OCI-LY1 (cell line): ENCODE data around the gene FAM184A.

ENCODE experiments used
- H2AFZ ChIP-seq: fragments of 200-600 bp; sonication (generic), shearing (Covaris generic); 2 replicates; pipeline ENCODE4 v1.6.0; 2014; ENCODE audit warnings: antibody characterized with exemption, mild to moderate bottlenecking, low read length
- H3F3A ChIP-seq: fragments of 200-600 bp; sonication (generic), shearing (Covaris generic); 2 replicates; pipeline ENCODE4 v1.6.0; 2014; ENCODE audit warnings: mild to moderate bottlenecking, antibody characterized with exemption, low read length, moderate library complexity; ENCODE audit not compliant: insufficient read depth
- H3K27ac ChIP-seq: fragments of 200-600 bp; sonication (generic); 2 replicates; pipeline ENCODE4 v1.5.1; 2014; ENCODE audit warnings: low read length, mixed run types, mild to moderate bottlenecking, low read depth; ENCODE audit not compliant: poor library complexity, severe bottlenecking
- H3K27me3 ChIP-seq: fragments of 200-600 bp; sonication (generic); 2 replicates; pipeline ENCODE4 v1.6.0; 2014; ENCODE audit warnings: antibody characterized with exemption, mild to moderate bottlenecking, low read length, moderate library complexity; ENCODE audit not compliant: insufficient read depth
- H3K36me3 ChIP-seq: fragments of 200-600 bp; sonication (generic); 2 replicates; pipeline ENCODE4 v1.6.1; 2014; ENCODE audit warnings: mild to moderate bottlenecking, antibody characterized with exemption, low read length, moderate library complexity, mixed read lengths; ENCODE audit not compliant: insufficient read depth
- H3K4me1 ChIP-seq: fragments of 200-600 bp; sonication (generic); 2 replicates; pipeline ENCODE4 v1.5.1; 2014; ENCODE audit warnings: mild to moderate bottlenecking, low read length, moderate library complexity; ENCODE audit not compliant: insufficient read depth, severe bottlenecking
- H3K4me2 ChIP-seq: fragments of 200-600 bp; sonication (generic), shearing (Covaris generic); 2 replicates; pipeline ENCODE4 v1.6.1; 2014; ENCODE audit warnings: low read length
- H3K4me3 ChIP-seq: fragments of 200-600 bp; sonication (generic); 2 replicates; pipeline ENCODE4 v1.5.1; 2014; ENCODE audit warnings: low read length, low read depth, mild to moderate bottlenecking, mixed read lengths; ENCODE audit not compliant: poor library complexity, severe bottlenecking
- H3K79me2 ChIP-seq: fragments of 200-600 bp; shearing (Covaris generic); 2 replicates; pipeline ENCODE4 v1.6.1; 2016; ENCODE audit warnings: mixed run types, low read length, mixed read lengths; ENCODE audit not compliant: insufficient read depth
- H3K9ac ChIP-seq: fragments of 200-600 bp; sonication (generic), shearing (Covaris generic); 2 replicates; pipeline ENCODE4 v1.6.1; 2014; ENCODE audit warnings: mild to moderate bottlenecking, low read length, mixed read lengths
- H3K9me2 ChIP-seq: fragments of 200-600 bp; sonication (generic), shearing (Covaris generic); 2 replicates; pipeline ENCODE4 v1.6.1; 2014; ENCODE audit warnings: low read depth, mild to moderate bottlenecking, low read length, mixed read lengths
- H3K9me3 ChIP-seq: fragments of 200-600 bp; shearing (Covaris generic); 2 replicates; pipeline ENCODE4 v1.6.1; 2014; ENCODE audit warnings: low read length, mixed read lengths
- H4K20me1 ChIP-seq: fragments of 200-600 bp; sonication (generic), shearing (Covaris generic); 2 replicates; pipeline ENCODE4 v1.6.0; 2016; ENCODE audit warnings: mild to moderate bottlenecking, low read length; ENCODE audit not compliant: insufficient read depth
- EZH2 ChIP-seq: fragments of 200-600 bp; sonication (generic), shearing (Covaris generic); IDR thresholded peaks from 2 replicates; pipeline ENCODE4 v1.8.0; 2017; ENCODE audit warnings: borderline replicate concordance, mixed run types, mild to moderate bottlenecking, antibody characterized with exemption, low read length, moderate library complexity, mixed read lengths
- TF ChIP-seq, protein P1 (sequence below): fragments of 200-600 bp; sonication (generic), shearing (Covaris generic); IDR thresholded peaks from 2 replicates; pipeline ENCODE4 v1.5.1; 2017; ENCODE audit warnings: mild to moderate bottlenecking, antibody characterized with exemption, low read length, moderate library complexity, mixed read lengths

The FAM184A gene

DNA sequence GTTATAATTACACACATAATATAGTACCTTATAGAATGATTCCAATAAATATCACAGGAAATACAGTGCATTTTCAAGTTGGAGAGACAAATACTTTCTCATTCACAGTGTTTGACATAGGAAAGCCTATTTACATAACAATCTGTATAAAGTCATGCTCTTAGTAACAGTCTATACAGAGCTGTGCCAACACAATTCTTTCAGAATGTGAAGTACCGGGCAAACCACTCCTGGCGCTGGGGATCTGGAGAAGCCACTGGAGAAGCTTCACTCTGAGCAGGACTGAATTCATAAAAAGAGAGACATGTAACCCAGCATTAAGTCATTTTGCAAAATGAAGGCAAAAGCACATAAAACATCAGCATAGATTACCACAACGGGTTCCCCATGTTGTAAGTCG lies 118.6 kb downstream of the FAM184A start:
- Histone ChIP-seq H4K20me1 (no peaks in the 10 kb centered on the region), H3K9me3 (no peaks in the 10 kb centered on the region), H3K36me3 (no peaks in the 10 kb centered on the region), H3K9ac (no peak overlapping the region), H3K27me3 (no peaks in the 10 kb centered on the region), H3K4me3 (no peak overlapping the region), H3K9me2 (no peaks in the 10 kb centered on the region), H3K79me2 (no peaks in the 10 kb centered on the region), H3K4me1 (no peaks in the 10 kb centered on the region), H2AFZ (no peak overlapping the region), H3K4me2 (no peak overlapping the region), H3F3A (no peaks in the 10 kb centered on the region; the same call in 1 of the 2 replicates), H3K27ac (no peak overlapping the region)
- TF ChIP-seq EZH2: no peak
- TF ChIP-seq, protein P1, sequence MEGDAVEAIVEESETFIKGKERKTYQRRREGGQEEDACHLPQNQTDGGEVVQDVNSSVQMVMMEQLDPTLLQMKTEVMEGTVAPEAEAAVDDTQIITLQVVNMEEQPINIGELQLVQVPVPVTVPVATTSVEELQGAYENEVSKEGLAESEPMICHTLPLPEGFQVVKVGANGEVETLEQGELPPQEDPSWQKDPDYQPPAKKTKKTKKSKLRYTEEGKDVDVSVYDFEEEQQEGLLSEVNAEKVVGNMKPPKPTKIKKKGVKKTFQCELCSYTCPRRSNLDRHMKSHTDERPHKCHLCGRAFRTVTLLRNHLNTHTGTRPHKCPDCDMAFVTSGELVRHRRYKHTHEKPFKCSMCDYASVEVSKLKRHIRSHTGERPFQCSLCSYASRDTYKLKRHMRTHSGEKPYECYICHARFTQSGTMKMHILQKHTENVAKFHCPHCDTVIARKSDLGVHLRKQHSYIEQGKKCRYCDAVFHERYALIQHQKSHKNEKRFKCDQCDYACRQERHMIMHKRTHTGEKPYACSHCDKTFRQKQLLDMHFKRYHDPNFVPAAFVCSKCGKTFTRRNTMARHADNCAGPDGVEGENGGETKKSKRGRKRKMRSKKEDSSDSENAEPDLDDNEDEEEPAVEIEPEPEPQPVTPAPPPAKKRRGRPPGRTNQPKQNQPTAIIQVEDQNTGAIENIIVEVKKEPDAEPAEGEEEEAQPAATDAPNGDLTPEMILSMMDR: no peak

DNA sequence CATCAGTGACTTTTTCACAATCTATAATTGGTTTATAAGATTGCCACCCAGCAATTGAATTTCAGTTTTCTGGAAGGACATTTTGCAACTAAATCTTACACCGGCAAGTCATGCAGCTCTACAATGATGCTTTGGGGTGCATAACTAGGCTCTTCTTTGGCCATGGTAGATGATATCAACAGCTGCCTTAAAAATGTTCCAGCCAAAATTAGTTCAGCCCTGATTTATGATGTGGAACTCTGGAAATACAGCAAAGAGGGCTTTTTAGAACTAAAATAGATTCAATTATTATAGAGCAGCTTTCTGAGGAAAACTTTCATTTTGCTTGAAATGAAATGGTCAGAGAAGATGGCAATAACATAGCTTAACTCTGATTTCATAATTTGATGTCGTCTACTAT lies 125.1 kb downstream of the FAM184A start:
- H3K4me1 ChIP-seq: no peaks in the 10 kb centered on the region
- no peak overlapping the region for H3K27ac ChIP-seq
- TF ChIP-seq EZH2: no peak
- TF ChIP-seq, protein P1: no peak
- H3K4me3 ChIP-seq: no peak overlapping the region
- H2AFZ ChIP-seq: no peak overlapping the region
- H4K20me1 ChIP-seq: no peaks in the 10 kb centered on the region
- H3K9me3 ChIP-seq: no peaks in the 10 kb centered on the region
- H3K9me2 ChIP-seq: no peaks in the 10 kb centered on the region
- H3K36me3 ChIP-seq: no peaks in the 10 kb centered on the region
- no peaks in the 10 kb centered on the region for H3K79me2 ChIP-seq
- H3K4me2 ChIP-seq: no peak overlapping the region
- H3K9ac ChIP-seq: no peak overlapping the region
- H3F3A ChIP-seq: no peaks in the 10 kb centered on the region
- H3K27me3 ChIP-seq: no peaks in the 10 kb centered on the region

DNA sequence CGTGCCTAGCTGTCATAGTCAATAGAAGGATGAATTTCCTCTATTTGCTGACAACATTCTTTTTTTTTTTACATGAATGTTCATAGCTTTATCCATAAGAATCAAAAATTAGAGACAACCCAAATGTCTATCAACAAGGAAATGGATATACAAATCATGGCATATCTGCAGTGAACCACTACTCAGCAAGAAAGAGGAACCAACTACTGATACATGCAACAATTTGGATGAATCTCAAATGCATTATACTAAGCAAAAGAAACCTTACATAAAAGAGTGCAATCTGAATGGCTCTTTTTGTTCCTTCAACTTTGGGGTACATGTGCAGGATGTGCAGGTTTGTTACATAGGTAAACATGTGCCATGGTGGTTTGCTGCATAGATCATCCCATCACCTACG lies 125.8 kb downstream of the FAM184A start:
- Histone ChIP-seq H3K9ac (no peak overlapping the region), H4K20me1 (no peaks in the 10 kb centered on the region)
- no peak for TF ChIP-seq EZH2
- TF ChIP-seq, protein P1: no peak

More for the DNA sequence above, 125.8 kb downstream of the FAM184A start:
- Histone ChIP-seq H3K27ac (no peak overlapping the region), H3K4me3 (no peak overlapping the region), H3K9me3 (no peaks in the 10 kb centered on the region), H2AFZ (no peak overlapping the region), H3K9me2 (no peaks in the 10 kb centered on the region), H3K4me1 (no peaks in the 10 kb centered on the region), H3K79me2 (no peaks in the 10 kb centered on the region), H3K4me2 (no peak overlapping the region), H3K36me3 (no peaks in the 10 kb centered on the region), H3F3A (no peaks in the 10 kb centered on the region), H3K27me3 (no peaks in the 10 kb centered on the region)
